ENCODE measurements around the gene VPS54.

GRCh38 chr2:64019083-64019974, at the start of gene VPS54:
- TF ChIP-seq GATA3 (IDR thresholded peaks at IDR 0.05; ENCODE audit: low read depth, low read length): no peak
- no peak for TF ChIP-seq GATA2 (IDR thresholded peaks at IDR 0.05; ENCODE audit: low read depth, low read length)
